Stimulated activated CD4-positive, alpha-beta T cell treated with anti-CD3 and anti-CD28 coated beads, Interleukin-2, amount 100 ng/mL, for 48 hours (primary cell): Measurements from ENCODE around the gene SYNE4.
A peak's percentile ranks its signal among the peaks of the same experiment; 100 is the strongest.

Experiments
- DNase-seq, 2 donors: peaks; one replicate each; pipeline ENCODE4 v3.0.0-alpha.2; 2020

SYNE4 gene

GRCh38 chr19:36025541-36025940 lies 16.9 kb upstream of the SYNE4 start:
- no peak for DNase-seq

DNA sequence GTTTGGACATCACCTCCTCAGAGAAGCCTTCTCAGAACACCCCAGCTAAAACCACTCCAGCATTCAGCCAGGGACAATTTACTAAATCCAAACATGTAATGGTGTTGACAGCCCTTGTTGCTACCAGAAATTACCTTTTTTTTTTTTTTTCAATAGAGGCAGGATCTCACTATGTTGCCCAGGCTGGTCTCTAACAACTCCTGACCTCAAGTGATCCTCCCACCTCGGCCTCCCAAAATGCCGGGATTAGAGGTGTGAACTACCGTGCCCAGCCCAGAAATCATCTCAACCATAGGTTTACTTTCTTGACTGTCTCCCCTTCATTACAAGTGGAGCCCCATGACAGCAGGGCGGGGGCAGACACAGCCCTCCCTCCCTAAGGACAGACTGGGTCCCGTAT lies 14.8 kb upstream of the SYNE4 start:
- DNase-seq = no peak

- no peak for DNase-seq
Observed at GRCh38 chr19:36019061-36019670, 10.6 kb upstream of the SYNE4 start.

DNA sequence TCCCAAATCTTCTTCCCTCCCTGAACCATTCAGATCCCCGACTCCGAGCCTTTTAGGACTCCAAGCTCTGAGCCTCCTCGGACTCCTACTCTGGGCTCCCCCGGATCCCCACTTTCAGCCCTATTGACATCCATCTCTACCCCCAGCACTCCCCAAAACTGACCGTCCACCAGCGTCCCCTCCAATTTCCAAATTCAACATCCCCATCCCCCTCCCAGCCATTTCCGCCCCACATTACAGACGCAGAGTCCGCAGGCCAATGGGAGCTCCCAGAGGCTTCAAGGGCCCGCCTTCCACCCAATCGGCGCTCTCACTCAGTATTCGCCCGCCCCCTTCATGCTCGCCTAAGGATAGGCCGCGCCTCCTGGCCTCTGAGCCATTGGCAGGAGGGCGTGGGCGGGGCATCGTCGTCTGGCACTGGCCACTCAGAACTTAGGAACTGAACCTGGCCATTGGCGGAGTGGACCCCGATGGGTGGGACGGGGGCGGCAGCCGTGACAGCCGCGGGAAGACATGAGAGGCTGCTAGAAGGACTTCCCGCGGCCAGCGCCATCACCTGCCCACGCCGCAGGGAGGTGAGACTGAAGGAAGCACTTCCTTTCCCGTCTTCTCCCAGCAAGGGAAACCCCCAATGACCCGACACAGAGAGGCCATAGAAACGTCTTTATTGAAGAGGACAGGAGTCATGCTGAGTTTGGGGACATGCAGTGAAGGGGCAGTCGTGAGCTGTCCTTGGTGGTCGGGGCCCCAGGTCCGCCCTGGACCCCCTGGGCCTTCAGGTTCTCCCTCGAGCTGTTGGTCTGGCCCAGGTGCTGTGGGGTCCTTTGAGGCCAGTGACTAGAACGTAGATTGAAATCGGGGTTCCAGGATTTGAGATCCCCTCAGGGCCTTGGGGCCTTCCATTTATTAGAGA lies 5.7 kb upstream of the SYNE4 start, which contains the start of gene ALKBH6:
Gene ALKBH6 (minus strand): TSS at position 202 of the 913 bp plus-strand sequence. CDS start 816 bp downstream, outside the sequence.
- DNase-seq = peak; percentile 99 to 100

DNA sequence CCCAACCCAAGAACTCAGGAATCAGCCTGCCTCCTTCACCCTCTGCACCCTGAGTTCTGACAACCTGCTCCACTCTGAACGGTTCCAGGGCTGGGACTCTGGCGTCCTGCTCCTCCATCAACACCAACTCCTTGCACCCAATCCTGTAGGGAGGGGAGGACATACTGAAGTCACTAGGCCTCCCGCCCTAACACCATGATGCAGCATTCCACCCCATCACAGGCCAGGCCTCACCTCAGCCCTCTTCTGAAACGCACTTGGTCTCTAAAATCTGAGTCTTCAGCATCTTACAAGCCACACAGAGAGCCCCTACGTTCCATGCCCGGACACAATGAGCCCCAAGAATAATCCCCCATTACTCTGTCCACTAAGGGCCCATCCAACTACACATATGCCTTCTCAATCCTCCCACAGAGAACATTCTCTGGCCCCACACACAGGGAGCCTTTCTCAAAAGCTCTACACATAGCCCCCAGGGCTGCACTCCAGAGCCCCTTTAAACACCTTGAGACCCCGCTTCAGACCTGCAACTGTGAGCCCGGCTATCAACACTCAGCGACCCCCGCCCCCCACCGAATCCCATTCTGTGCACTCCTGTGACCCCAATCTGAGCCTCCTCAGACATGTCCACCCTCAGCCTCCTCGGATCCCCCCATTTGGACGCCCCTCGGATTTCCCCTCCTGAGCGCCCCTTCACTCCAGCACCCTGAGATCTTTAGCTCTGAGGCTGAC lies 4.8 kb upstream of the SYNE4 start:
- no peak for DNase-seq

DNA sequence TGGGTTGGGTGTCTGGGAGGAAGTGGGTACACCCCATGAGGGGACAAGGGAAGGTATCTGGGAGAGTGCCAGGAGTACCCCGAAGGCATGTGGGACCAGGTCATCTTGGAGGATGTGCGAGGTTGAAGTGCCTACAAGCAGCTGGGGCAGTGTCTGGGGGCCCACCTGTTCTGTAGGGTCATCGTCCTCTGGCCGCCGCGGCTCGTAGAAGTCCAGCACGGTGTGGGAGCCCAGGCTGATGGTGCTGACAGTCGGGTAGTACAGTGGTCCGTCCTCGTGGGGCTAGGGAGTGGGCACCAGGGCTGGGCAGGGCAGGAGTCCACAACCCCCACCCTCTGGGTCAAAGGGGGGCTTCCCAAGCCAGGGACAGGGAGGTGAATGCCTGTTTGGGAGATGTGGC lies 1.8 kb upstream of the SYNE4 start:
- no peak for DNase-seq

GRCh38 chr19:36009633-36010379 lies 1.2 kb upstream of the SYNE4 start:
- no peak for DNase-seq

- DNase-seq = peak; percentile 49 to 55
Observed at GRCh38 chr19:36009220-36009619, 607 bp upstream of the SYNE4 start.

DNA sequence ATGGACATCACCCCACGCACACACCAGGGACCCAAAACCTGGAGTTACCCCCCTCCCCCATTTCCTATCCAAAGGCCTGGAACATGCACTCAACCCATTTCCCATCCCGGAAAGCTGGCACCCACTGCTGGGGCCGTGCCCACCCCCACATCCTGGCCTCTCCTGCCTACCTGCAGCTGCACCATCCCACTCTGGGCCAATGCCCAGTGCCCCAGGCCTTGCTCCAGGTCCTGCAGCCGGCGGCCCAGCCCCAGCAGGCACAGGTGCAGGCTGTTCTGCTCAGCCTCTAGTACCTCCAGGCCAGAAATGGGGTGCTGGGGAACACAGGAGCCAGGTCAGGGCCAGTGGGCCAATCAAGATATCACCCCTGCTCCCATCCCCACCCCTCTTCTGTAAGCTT lies 1.7 kb downstream of the SYNE4 start:
- no peak for DNase-seq

GRCh38 chr19:36003284-36003683 lies 5.3 kb downstream of the SYNE4 start:
- DNase-seq = no peak

GRCh38 chr19:36001605-36002004 lies 7.0 kb downstream of the SYNE4 start:
- no peak for DNase-seq

- no peak for DNase-seq
Observed at GRCh38 chr19:35996777-35997176, 11.8 kb downstream of the SYNE4 start.

DNA sequence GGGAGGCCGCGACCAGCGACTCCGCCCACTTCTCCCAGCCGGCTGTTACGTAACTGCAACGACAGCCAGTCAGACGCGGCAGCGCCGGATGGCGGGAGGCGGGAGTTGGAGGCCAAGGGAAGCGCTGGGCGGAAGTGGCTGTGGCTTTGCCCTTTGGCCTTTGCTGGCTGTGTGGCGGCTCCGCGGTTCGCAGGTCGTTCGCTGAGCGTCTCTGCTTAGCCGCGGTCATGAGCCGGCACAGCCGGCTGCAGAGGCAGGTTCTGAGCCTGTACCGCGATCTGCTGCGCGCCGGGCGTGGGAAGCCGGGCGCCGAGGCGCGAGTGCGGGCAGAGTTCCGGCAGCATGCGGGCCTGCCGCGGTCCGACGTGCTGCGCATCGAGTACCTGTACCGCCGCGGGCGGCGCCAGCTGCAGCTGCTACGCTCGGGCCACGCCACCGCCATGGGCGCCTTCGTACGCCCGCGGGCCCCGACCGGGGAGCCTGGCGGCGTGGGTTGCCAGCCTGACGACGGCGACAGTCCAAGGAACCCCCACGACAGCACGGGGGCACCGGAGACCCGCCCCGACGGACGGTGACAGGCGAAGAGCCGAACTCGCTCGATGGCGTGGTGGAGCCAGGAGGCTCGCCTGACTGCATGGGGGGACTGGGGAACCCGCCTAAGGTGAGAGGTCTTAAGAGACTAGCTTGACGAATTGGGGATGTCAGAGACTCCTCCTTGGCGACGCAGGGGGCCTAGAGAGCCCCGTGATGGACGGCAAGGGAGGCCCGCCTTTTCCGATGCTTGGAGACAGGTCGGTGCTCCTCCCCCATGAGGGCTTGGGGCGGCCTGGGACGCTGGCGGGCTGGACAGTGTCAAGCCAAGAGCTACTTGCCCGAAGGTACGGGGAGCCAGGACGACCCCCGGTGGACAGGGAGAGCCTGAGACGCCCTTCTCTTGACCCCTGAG lies 13.3 kb downstream of the SYNE4 start, which contains the start of gene SDHAF1:
Gene SDHAF1 (plus strand): TSS at position 141 of the 946 bp plus-strand sequence. CDS start 87 bp downstream, at position 228.
- DNase-seq = peak; percentile 89 to 93

- no peak for DNase-seq
Observed at GRCh38 chr19:35993923-35994598, 14.6 kb downstream of the SYNE4 start.

GRCh38 chr19:35992907-35993765 lies 15.5 kb downstream of the SYNE4 start:
- no peak for DNase-seq

GRCh38 chr19:35991731-35992450 lies 16.7 kb downstream of the SYNE4 start:
- no peak for DNase-seq

DNA sequence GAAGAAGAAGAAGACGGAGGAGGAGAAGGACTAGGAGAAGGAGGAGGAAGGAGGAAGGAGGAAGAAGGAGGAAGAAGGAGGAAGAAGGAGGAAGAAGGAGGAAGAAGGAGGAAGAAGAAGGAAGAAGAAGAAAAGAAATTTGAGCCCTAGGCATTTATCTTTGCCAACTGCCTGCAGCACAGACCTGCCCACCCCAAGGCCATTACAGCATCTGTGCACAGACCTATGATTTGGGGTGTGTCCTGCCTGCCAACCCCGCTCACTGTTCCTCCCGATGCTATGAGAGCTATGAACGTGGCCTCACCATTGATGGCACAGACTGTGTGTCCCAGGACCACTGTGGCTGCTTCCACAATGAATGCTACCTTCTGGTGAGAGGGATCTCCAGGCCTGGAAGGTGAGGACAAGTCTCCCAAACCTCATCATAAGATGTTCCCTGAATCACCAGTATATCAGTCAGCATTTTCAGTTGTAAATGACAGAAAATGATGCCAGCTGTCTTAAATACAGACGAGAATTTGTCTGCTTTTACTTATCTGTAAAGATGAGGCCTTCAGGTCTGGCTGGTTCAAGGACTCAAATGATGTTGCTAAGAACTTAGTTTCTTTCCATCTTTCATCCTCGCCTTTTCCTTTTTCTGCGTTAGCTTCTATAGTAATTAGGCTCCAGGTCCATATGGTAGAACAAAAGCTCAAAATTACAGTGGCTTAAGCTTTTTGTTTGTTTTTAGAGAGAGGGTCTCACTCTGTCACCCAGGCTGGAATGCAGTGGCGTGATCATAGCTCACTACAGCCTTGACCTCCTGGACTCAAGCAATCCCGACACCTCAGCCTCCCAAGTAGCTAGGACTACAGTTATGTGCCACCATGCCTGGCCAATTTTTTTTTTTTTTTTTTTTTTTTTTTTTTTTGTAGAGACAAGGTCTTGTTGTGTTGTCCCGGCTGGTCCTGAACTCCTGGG lies 17.6 kb downstream of the SYNE4 start:
- DNase-seq = no peak

- DNase-seq = no peak
Observed at GRCh38 chr19:35990156-35990555, 18.5 kb downstream of the SYNE4 start.
